Stimulated activated CD8-positive, alpha-beta memory T cell treated with anti-CD3 and anti-CD28 coated beads, Interleukin-4, amount 100 ng/mL, for 48 hours (primary cell): Measurements from ENCODE around the gene NUDT3.
A peak's percentile ranks its signal among the peaks of the same experiment; 100 is the strongest.

Experiments
- DNase-seq: peaks from one replicate; pipeline ENCODE4 v3.0.0-alpha.2; 2020

Gene NUDT3

DNA sequence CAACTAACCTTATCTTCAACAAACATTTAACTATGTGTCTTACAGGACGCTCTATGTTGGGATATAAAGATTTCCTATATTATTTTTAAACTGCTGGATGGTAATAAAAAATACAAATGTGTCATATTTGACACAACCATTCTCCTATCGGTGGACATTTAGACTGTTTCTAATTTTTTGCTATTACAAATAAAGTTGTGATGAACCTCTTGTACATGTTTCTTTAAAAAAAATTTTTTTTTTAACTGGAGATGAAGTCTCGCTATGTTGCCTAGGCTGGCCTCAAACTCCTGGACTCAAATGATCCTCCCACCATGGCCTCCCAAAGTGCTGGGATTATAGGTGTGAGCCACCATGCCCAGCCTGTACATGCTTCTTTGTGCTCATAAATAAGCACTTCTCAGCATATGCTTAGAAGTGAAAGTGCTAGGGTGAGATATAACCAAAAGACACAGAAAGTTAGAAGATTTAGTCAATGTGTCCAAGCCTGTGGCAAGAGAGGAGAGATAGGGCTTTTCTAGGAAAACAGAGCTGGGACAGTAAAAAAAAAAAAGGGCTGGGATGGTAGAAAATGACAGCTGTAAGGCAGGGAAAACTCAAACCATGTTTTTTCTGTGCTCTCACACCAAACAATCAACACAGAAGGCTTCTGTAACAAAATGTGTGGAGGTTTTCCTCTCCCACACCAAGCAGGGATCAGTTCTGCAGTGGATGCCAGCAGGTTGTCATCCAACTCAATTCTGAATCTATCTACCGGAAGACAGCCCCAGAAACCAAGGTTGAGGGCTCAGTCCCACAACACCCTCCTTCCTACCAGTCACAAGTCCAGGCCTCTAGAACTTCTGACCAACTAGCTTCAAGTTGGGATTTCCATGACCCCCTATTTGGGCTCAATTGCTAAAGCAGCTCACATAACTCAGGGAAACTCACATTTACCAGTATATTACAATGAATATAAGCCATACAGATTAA, 73.7 kb downstream of the NUDT3 start:
- no peak for DNase-seq

DNA sequence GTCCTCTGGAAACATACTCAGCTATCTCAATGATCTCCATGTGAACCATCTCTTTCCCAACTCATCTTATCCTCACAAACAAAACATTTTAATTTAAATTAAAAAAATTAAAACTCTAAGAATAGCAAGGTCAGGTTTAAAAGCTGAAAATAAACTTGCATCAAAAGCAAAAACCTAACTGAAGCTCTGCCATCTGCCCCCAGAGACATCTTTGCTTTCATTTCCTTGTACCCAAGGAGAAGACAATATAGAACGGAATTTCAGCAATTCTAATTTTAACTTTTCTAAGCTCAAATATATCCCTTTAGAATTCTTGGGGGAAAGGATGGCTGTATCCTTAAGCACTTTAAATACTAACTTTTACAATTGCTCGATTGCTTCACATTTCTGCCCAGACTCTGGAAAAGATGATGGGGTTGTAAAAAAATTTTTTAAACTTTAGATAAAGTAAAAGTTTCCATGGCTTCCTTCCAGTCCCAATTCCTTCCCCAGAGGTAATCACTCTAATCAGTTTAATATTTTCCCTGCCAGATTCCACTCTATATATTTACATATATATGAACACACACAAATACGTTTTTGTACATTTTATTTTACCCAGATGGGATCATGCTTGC, 74.5 kb downstream of the NUDT3 start:
- no peak for DNase-seq

DNA sequence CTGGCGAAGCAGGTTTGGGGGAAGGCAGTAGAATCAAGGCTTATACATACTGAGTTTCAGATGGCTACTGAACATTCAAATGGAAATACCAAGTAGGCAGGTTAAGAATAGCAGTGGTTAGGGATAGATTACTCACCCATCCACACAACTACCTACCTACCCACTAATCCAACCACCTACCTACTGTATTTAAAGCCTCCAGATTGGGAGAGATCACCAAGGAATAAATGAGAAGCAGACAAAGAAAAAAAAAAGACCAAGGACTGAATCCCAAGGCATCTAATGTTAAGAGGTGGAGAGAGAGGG, 75.3 kb downstream of the NUDT3 start:
- no peak for DNase-seq

DNA sequence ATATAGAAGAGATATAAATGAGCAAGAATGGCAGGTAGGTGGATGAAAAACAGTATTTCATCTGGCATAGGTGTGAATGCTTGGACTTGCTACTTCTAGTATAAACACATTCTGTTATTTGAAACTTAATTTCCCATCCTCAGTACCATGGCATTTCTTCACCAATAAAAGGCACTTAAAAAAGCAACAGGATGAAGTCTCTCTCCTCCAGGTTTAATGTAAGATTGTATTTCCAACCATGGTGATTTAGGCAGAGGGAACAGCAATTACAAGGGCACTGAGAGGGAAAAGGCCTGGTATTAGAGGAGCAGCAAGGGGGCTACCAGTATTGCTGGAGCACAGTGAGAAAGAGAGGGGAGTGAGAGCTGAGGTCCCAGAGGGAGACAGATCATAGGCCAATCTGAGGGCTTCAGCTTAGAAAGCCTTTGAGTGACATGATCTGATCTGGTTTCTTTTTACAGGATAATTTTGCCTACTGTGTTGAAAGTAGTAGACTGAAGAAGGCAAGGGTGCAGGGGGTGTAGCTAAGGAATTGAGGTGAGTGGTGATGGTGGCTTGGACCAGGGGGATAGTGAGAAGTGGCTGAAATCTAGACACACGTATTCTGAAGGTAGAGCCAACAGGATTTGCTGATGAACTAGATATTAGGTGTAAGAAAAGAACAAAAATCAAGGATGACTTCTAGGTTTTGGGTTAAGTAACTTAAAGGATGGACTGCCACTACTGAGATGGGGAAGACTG, 75.9 kb downstream of the NUDT3 start:
- no peak for DNase-seq

DNA sequence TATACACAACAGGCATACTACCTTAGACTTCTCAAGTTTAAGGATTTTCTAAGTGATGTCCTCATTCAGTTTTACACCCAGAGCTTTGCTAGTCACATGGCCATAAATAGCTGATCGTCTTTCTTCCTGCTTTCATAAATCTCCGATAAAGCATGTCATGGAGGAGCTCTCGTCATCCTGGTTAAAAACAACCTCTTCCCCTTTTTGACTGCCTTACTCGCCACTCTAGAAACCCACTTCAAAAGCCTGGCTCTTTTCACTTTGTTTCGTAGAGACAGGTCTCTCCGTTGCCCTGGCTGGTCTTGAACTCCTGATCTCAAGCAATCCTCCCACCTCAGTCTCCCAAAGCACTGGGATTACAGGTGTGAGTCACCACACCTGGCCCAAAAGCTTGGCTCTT, 76.7 kb downstream of the NUDT3 start:
- DNase-seq = peak; percentile 30

DNA sequence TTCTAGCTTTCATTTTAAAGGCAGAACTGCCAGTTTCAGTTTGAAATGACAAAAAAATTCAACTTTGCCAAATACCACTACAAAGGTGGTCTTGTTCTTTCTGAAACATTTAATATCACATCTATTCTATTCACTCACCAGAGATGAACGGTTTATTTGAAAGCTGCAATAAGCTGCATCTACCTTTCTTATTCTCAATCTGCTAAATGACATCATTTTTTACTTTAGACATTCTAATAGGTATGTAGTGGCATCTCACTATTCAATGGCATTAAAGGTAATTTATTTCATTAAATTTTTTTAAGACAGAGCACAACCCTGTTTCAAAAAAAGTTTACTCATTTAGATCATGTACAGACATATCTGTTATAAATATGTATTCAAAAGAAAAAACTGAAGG, 77.2 kb downstream of the NUDT3 start:
- no peak for DNase-seq

DNA sequence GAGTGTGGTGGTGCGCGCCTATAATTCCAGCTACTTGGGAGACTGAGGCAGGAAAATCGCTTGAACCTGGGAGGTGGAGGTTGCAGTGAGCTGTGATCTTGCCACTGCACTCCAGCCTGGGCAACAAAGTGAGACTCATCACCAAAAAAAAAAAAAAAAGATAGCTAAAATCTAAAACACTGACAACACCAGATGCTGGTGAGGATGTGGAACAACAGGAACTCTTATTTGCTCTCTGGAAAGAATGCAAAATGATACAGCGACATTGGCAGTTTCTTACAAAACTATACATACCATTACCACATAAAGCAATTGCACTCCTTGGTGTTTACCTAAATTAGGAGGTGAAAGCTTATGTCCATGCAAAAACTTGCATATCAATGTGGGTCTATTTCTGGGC, 80.2 kb downstream of the NUDT3 start:
- DNase-seq = no peak

DNA sequence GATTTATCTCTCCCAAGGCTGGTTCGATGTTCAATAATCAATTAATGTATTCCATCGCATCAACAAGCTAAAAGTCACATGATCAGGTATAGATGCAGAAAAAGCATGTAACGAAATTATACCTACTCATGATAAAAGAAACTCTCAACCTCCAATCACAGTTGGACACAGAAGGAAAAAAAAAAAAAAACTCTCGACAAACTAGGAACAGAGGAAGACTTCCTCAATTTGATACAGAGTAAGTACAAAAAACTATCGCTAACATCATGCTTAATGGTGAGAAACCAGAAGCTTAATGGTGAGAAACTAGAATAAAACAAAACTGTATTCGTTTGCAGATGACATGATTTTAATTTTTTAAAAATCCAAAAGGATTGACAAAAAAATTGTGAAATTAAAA, 81.7 kb downstream of the NUDT3 start:
- no peak for DNase-seq

DNA sequence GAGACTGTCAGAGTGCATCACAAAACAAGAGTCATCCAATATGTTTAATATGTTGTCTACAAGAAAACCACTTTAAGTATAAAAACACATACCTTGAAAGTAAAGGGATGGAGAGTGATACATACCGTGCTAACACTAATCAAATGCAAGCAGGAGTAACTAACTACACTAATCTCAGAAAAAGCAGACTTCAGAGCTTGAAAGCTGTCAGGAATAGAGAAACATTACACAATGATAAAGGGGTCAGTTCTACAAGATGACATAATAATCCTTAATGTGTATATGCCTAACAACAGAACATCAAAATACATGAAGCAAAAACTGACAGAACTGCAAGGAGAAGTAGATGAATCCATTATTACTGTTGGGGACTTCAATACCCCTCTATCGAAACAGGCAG, 84.0 kb downstream of the NUDT3 start:
- DNase-seq = no peak

DNA sequence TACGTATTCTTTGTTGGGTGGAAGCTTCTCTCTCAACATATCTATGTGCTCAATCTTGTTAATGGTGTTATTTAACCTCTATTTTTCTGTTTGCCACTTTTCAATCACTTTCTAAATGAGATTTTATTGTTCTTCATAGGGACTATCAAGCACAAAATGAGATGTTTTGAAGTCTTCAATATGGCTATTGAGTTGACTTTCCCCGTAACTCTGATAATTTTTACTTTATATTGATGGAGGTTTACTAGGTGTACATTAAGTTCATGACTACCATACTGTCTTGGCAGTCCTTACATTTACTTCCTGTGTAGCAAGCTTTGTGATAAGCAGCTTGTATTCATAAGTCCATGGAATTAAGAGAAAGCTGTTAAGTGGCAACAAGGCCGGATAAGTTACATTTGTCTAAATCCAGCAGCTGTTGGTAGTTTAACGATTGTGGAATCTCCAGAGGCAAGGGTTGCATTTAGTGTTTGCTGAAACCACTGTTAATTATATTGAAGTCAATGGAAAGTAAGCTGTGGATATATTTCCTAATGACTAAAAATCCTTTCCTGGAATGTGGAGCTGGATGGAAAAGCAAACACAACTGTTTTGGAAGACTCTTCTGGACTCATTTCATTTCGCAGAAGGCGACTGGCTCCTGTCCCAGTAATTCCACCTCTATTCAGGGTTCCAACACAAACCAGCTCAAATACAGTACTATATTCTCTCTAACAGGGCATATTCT, 86.3 kb downstream of the NUDT3 start:
- no peak for DNase-seq

DNA sequence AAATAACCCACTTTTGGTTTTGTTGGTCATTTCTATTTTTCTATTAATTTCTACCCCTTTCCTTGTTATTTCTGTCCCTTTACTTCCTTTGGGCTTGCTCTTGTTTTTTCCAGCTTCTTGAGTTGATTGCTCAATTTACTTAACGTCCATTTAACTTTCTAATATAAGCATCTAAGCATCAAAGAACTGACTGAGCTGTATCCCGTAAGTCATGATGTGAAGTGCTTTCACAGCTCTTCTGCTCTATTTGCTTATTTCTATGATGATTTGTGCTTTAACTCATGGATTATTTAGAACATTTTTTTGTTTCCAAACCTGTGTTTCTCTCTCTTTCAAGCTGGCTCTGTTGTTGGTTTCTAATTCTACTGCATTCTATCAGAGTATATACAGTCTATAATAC, 87.0 kb downstream of the NUDT3 start:
- DNase-seq = no peak

DNA sequence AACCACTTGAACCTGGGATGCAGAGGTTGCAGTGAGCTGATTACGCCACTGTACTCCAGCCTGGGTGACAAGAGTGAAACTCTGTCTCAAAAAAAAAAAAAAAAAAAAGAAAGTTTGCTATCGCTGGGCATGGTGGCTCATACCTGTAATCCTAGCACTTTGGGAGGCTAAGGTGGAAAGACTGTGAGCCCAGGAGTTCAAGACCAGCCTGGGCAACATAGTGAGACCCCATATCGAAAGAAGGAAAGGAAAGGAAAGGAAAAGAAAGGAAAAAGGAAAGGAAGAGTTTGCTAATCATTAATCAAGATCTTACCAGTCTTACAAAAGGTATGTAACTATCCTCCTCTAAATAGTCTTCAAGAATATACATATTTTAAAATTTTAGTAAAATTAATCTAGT, 88.3 kb downstream of the NUDT3 start:
- no peak for DNase-seq

DNA sequence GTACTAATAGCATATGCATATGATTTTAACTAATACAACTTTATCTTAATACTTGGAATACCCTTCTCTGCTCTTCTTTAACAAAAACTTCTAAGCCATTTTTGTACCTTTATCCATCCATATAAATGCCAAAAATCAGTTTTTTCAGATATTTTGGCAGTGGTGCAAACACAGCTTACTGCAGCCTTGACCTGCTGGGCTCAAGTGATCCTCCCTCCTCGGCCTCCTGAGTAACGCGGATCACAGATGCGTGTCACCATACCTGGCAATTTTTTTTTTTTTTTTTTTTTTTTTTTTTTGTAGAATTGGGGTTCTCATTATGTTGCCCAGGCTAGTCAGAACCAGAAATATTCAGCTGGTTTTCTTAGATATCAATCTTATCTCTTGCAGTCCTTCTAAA, 89.5 kb downstream of the NUDT3 start:
- no peak for DNase-seq

DNA sequence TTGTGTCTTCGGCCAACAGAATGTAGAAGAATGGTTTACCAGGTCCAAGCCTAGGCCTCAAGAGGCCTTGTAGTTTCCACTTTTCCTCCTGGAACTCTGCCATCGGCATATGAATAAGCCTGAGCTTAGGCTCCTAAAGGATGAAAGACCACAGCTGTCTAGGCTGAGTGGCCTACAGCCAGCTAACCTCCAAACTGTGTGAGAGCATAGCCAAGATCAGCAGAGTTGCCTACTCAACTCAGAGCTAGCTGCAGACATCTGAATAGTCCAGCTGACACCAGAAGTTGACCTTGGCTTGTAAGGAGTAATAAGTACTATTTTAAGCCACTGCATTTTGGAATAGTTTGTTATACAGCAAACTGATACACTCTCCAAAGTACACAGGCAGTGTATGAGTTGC, 91.1 kb downstream of the NUDT3 start:
- DNase-seq = no peak

DNA sequence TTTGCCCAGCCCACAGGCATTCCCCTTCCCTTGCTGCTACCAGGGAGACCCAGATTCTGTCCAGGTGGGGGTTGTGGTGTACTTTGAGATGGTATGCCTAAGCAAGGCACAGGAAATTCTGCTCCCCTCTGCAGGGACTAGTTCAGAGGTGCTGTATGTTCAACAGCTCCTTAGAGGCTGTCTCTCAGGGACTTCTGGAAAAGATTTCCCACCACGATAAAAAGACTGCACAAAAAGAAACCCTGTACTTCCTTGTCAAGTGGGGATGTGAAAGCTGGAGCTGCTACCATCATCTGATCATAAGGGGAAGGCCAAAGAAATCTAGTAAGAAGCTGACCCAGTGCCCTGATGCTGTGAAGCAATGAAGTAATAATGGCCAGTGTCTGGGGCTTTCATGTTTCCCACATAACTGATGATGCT, 92.1 kb downstream of the NUDT3 start:
- no peak for DNase-seq

DNA sequence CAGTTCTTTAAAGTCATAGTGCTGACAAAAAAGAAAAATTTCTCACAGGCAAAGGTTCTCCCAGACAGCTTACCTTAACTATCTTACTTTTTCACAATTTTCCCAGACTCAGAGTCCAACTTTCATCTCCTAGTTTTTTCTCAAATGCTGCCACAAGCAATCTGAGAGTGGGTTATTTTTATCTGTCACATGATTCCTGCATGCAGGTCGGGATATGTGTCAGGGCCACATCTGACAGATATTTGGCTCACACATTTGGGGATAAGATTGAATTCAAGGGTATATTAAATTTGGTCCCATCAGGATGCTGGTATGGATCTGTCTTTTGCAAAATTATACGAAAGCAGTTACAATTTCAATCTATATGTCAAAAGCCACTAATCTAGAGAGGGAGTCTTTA, 93.5 kb downstream of the NUDT3 start:
- DNase-seq = no peak

DNA sequence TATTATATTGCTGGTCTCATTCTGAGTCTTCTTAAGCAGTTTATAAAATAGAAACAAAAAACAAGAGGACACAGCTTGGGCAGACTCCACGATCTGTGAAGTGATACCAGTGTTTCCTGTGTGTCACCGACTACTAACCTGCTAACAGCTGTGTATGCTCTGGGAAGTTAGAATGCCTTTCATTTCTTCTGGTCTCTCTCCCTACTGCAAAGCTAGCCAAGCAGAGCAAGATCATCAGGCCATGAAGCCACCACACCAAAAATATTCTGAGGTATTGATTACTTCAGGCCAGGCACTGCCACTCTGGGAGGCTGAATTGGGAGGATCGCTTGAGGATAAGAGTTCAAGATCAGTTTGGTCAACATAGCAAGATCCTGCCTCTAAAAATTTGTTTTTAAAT, 96.7 kb downstream of the NUDT3 start:
- DNase-seq = no peak

DNA sequence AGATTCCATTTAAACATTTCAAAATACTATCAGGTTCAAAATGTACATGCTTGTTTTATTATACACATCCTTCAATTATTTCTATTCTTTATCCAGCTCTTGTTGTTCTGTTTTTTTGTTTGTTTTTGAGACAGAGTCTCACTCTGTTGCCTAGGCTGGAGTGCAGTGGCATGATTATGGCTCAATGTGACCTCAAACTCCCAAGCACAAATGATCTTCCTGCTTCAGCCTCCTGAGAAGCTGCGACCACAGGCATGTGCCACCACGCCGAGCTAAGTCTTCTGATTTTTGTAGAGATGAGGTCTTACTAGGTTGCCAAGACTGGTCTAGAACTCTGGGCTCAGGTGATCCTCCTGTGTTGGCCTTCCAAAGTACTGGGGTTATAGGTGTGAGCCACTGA, 99.5 kb downstream of the NUDT3 start:
- no peak for DNase-seq

DNA sequence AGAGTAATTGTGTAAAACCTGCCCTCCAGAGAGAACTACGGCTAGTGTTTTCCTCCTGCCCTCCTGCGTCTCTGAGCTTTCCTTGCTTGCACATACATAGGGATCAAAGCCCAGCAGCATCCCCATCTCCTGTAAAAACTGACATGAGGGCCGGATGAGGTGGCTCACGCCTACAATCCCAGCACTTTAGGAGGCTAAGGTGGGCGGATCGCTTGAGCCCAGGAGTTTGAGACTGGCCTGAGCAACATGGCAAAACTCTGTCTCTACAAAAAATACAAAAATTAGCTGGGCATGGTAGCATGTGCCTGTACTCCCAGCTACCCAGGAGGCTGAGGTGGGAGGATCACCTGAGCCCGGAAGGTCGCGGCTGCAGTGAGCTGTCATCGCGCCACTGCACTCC, 103.3 kb downstream of the NUDT3 start:
- no peak for DNase-seq

DNA sequence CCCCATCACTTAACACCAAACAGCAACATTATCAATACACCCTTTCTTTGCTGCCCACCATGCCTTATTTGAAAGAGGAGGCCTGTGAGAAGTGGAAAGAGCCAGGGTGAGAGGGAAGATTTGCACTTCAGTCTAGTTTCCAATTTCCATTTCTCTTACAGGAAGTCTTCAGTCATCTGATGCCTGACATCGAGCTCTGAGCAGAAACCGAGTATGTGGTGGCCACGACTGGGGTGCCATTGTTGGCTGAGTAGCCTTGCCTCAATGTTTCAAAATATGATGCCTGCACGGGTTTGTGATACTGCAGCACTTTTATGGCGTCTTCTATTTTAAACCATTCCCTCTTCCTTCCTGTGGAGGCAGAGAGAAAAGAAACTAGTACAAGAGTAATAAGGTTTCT, 103.9 kb downstream of the NUDT3 start:
- DNase-seq = no peak

DNA sequence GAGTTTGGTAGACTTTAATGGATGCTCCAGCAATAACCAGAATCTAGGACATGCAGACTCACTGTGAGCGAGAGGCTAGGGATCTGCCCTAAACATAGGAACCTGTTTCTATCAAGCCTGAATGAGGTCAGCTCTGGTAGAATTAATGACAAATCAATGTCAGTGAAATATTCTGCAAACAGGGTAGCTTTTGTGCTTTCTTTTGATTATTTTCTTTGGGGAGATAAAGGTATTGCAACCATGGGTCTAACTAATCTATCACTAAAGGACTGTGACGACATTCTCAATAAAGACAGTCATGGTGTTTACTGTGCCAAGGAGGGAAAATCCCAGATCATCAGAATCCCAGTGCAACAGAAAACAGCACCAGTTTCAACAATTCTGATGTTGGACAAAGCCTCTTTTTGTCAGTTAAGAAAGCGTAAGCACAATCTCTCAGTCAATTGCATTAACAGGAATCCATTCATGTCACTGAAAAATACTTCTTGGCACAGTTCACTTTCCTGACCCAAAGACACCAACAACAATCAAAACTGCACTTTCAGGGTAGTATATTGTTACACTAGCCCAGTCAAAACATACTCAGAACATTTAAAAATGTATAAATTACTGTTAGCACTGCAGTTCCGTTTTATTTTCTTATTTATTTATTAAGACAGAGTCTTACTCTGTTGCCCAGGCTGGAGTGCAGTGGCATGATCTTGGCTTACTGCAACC, 106.9 kb downstream of the NUDT3 start:
- no peak for DNase-seq

DNA sequence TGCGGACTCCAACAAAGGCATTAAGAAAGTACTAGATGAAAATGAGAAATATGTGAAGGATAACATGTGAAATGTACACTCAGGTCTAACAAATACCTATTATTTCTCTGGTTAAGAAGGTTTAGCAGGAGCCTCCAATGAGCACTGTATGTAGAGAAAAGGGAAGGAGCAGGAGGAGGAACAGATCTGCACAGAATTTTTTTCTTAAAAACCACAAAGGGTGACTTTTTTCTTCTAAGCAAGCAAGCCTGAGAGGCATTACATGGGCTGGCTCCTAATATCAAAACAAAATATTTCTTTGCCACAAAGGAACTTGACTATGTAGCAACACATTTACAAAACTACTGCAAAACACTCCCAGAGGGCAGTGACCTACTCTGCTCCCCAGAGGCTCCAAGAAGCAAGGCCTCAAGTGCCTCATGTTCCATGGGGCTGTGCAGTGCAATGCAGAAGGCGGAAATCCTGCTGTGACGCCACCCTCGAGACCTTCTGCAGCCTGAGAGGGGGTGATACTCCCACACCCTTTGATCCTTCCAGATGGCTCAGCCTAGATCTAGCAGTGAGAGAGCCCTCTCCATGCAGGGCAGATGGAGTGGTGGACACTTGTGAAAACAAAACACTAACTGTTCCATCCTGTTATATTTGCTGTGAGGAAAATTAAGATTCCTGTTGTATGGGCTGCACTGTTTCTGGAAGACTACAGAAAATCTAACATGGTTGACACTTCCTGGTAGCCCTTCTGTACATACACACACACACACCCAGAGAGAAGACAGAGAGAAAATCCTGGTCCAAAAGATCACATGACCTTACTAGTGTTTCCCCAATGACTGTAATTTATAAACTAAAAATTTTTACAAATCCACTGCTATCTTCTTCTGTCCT, 107.7 kb downstream of the NUDT3 start:
- no peak for DNase-seq
